Measurements from ENCODE around the gene DAO.

GRCh38 chr12:108850854-108851573 lies 28.9 kb upstream of the DAO start:
- TF ChIP-seq, protein P1, sequence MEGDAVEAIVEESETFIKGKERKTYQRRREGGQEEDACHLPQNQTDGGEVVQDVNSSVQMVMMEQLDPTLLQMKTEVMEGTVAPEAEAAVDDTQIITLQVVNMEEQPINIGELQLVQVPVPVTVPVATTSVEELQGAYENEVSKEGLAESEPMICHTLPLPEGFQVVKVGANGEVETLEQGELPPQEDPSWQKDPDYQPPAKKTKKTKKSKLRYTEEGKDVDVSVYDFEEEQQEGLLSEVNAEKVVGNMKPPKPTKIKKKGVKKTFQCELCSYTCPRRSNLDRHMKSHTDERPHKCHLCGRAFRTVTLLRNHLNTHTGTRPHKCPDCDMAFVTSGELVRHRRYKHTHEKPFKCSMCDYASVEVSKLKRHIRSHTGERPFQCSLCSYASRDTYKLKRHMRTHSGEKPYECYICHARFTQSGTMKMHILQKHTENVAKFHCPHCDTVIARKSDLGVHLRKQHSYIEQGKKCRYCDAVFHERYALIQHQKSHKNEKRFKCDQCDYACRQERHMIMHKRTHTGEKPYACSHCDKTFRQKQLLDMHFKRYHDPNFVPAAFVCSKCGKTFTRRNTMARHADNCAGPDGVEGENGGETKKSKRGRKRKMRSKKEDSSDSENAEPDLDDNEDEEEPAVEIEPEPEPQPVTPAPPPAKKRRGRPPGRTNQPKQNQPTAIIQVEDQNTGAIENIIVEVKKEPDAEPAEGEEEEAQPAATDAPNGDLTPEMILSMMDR (IDR thresholded peaks at IDR 0.05): no peak
- TF ChIP-seq POLR2A (IDR thresholded peaks at IDR 0.05): no peak
- TF ChIP-seq POLR2AphosphoS5 (IDR thresholded peaks at IDR 0.05): no peak

Data from breast epithelium (tissue), 3 donors.